K562 (cell line): ENCODE measurements around the gene ROR2. TPM values are rescaled to one million over a fixed set of nuclear protein-coding genes. Genes with fewer than 3 reads are reported as not detected.

Experiments
- ETV6 ChIP-seq, 3 experiments: fragments of 150-350 bp in 1 of 3; sonication (generic) in 1 of 3; formaldehyde crosslinking in 1 of 3; IDR thresholded peaks; 2 replicates each; pipeline versions ENCODE4 v1.6.1 to v1.8.0; 2014 to 2022; ENCODE audit warnings: borderline replicate concordance in 2 of 3, low read depth in 2 of 3, antibody characterized with exemption in 1 of 3, low read length in 1 of 3, mild to moderate bottlenecking in 1 of 3, missing genetic modification reagents in 1 of 3
- HNRNPL ChIP-seq: fragments of 200-400 bp; formaldehyde crosslinking; IDR thresholded peaks from 2 replicates; pipeline ENCODE4 v1.6.1; 2017; ENCODE audit warnings: low read depth, mild to moderate bottlenecking, low read length
- MEF2A ChIP-seq: IDR thresholded peaks from 2 replicates; pipeline ENCODE4 v1.6.1; 2011; ENCODE audit warnings: low read depth, mild to moderate bottlenecking, low read length, moderate library complexity; ENCODE audit not compliant: control insufficient read depth
- RBBP5 ChIP-seq: fragments of 200-600 bp; sonication (generic); IDR thresholded peaks from 2 replicates; pipeline ENCODE4 v1.6.1; 2012; ENCODE audit warnings: borderline replicate concordance, mild to moderate bottlenecking, low read length, control low read depth, inconsistent platforms; ENCODE audit not compliant: insufficient read depth, poor library complexity, severe bottlenecking
- RBM17 ChIP-seq: fragments of 200-400 bp; formaldehyde crosslinking; IDR thresholded peaks from 2 replicates; pipeline ENCODE4 v1.6.1; 2017; ENCODE audit warnings: low read depth, mild to moderate bottlenecking, low read length, borderline replicate concordance
- RBM39 ChIP-seq: fragments of 200-400 bp; formaldehyde crosslinking; optimal IDR thresholded peaks from 2 replicates; pipeline ENCODE3; 2018; ENCODE audit warnings: low read depth, low read length
- SMARCB1 ChIP-seq: IDR thresholded peaks from 2 replicates; pipeline ENCODE4 v1.6.1; 2011; ENCODE audit warnings: improper control_type of control experiment, low read depth; ENCODE audit not compliant: insufficient read length
- ZNF232 ChIP-seq: sonication (generic); formaldehyde crosslinking; IDR thresholded peaks from 2 replicates; pipeline ENCODE4 v1.8.0; 2022; ENCODE audit warnings: mild to moderate bottlenecking, missing genetic modification reagents
- ZNF311 ChIP-seq: fragments of 250-450 bp; sonication (Bioruptor Pico); IDR thresholded peaks from 2 replicates; pipeline ENCODE4 v1.4.0; 2020; ENCODE audit warnings: mild to moderate bottlenecking, moderate library complexity
- polyA plus RNA-seq, 8 experiments: library from polyadenylated mRNA; depleted of rRNA in 4 of 8; stranded (reverse) in 5 of 8; unstranded in 3 of 8; fragments of >200 nt; fragmentation: Nextera tagmentation in 2 of 8; fragmentation: Illumina TruSeq in 1 of 8; extraction: Ambion mirVana in 2 of 8; extraction: Trizol in 1 of 8; gene quantifications; 2 replicates each; pipeline versions ENCODE4 v1.2.1 to v1.2.3, GENCODE V29; 2011 to 2014; ENCODE audit warnings: inconsistent platforms in 1 of 8, missing spikeins in 1 of 8
- total RNA-seq, 7 experiments: library from RNA; depleted of rRNA in 6 of 7; stranded (reverse); fragments of >200 nt in 6 of 7; fragmentation: Illumina TruSeq in 2 of 7; extraction: Trizol in 2 of 7; gene quantifications; 2 replicates each; pipeline versions ENCODE4 v1.2.1 to v1.2.3, GENCODE V29; 2011 to 2021; ENCODE audit warnings: low replicate concordance in 1 of 7
- TF ChIP-seq, protein P1 (sequence below): sonication (generic); formaldehyde crosslinking; IDR thresholded peaks from 2 replicates; pipeline ENCODE4 v1.8.1; 2022; ENCODE audit warnings: missing genetic modification reagents
- TF ChIP-seq, protein P2 (sequence below): fragments of 450-650 bp; IDR thresholded peaks from 2 replicates; pipeline ENCODE4 v1.7.1; 2018; ENCODE audit warnings: mild to moderate bottlenecking, low read depth; ENCODE audit not compliant: partially characterized antibody
- TF ChIP-seq, protein P3 (sequence below): fragments of 450-650 bp; formaldehyde crosslinking; IDR thresholded peaks from 2 replicates; pipeline ENCODE4 v1.4.0; 2022; ENCODE audit warnings: mild to moderate bottlenecking, moderate library complexity
- TF ChIP-seq, protein P4 (sequence below), 2 experiments: fragments of 250-450 bp in 1 of 2; fragments of 450-650 bp in 1 of 2; sonication (Bioruptor Pico) in 1 of 2; IDR thresholded peaks; 2 replicates each; pipeline versions ENCODE4 v1.6.1 to v1.8.0; 2016 to 2021; ENCODE audit warnings: mild to moderate bottlenecking in 2 of 2, moderate library complexity in 2 of 2, missing compliant biosample characterization in 1 of 2, missing genetic modification characterization in 1 of 2
- TF ChIP-seq, protein P5 (sequence below): sonication (generic); formaldehyde crosslinking; IDR thresholded peaks from 2 replicates; pipeline ENCODE4 v1.8.0; 2023; ENCODE audit warnings: mild to moderate bottlenecking, missing genetic modification reagents

Gene ROR2
- total and polyA plus RNA-seq, 9 of the 15 experiments (the other 6 are each of a cell fraction or from before 2014, with no cell fraction given) = 5.6 to 33.8 (median 15.3) TPM

DNA sequence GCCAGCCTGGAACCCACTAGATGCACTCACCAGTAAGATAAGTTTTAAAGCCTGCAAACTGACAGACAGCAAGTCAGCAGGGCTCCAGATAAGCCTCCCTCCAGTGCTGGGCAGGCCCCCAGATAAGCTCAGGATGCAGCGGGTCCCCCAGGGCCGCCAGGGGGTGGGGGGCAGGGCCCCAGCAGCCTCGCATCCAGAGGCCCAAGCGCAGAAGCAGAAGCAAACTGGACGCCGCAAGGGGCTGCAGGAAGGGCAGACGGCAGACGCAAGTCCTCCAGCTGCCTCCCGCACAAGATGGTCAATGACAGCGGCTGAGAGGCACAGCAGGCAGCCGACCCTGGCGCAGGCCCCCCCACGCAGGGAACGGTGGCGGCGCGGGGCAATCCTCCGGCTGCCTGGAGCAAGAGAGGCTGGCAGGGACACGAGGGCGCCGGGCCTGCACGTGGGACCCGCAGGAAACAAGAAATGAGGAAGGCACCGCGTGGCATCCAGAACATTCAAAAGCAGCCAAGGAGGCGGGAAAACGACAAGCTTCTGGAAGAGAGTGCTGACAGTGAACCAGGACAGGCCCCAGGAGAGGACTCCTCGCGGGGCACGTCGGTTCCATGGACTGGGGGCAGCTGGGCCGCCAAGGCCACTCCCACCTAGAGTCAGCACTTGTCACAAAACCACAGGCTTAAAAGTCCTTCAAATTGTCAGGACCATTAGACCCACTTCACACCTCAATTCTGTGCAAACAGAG lies 49.8 kb downstream of the ROR2 start (continued):
- TF ChIP-seq, protein P1, sequence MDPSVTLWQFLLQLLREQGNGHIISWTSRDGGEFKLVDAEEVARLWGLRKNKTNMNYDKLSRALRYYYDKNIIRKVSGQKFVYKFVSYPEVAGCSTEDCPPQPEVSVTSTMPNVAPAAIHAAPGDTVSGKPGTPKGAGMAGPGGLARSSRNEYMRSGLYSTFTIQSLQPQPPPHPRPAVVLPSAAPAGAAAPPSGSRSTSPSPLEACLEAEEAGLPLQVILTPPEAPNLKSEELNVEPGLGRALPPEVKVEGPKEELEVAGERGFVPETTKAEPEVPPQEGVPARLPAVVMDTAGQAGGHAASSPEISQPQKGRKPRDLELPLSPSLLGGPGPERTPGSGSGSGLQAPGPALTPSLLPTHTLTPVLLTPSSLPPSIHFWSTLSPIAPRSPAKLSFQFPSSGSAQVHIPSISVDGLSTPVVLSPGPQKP (CRISPR knock-in tag) = no peak
- TF ChIP-seq, protein P2, sequence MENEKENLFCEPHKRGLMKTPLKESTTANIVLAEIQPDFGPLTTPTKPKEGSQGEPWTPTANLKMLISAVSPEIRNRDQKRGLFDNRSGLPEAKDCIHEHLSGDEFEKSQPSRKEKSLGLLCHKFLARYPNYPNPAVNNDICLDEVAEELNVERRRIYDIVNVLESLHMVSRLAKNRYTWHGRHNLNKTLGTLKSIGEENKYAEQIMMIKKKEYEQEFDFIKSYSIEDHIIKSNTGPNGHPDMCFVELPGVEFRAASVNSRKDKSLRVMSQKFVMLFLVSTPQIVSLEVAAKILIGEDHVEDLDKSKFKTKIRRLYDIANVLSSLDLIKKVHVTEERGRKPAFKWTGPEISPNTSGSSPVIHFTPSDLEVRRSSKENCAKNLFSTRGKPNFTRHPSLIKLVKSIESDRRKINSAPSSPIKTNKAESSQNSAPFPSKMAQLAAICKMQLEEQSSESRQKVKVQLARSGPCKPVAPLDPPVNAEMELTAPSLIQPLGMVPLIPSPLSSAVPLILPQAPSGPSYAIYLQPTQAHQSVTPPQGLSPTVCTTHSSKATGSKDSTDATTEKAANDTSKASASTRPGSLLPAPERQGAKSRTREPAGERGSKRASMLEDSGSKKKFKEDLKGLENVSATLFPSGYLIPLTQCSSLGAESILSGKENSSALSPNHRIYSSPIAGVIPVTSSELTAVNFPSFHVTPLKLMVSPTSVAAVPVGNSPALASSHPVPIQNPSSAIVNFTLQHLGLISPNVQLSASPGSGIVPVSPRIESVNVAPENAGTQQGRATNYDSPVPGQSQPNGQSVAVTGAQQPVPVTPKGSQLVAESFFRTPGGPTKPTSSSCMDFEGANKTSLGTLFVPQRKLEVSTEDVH = no peak
- TF ChIP-seq RBM17 (no peak), RBM39 (no peak), MEF2A (no peak), SMARCB1 (peak; percentile 39), RBBP5 (peak; percentile 73), ZNF311 (CRISPR knock-in tag) (peak; percentile 87), ZNF232 (CRISPR knock-in tag) (peak; percentile 97), HNRNPL (peak; percentile 72; the same call in 1 of the 2 replicates), ETV6 (IDR thresholded peaks at IDR 0.05; ENCODE audit: borderline replicate concordance in 1 of 2, low read depth in 2 of 2, low read length in 1 of 2) (no peak), ETV6 (CRISPR knock-in tag; IDR thresholded peaks at IDR 0.05; ENCODE audit: borderline replicate concordance) (peak; percentile 93; the same call in 1 of the 2 replicates)
- TF ChIP-seq, protein P3, sequence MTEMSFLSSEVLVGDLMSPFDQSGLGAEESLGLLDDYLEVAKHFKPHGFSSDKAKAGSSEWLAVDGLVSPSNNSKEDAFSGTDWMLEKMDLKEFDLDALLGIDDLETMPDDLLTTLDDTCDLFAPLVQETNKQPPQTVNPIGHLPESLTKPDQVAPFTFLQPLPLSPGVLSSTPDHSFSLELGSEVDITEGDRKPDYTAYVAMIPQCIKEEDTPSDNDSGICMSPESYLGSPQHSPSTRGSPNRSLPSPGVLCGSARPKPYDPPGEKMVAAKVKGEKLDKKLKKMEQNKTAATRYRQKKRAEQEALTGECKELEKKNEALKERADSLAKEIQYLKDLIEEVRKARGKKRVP (CRISPR knock-in tag) = 0 out of 2 replicates have a peak, but pooled peaks have one; percentile 7
- TF ChIP-seq, protein P4, sequence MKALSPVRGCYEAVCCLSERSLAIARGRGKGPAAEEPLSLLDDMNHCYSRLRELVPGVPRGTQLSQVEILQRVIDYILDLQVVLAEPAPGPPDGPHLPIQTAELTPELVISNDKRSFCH (CRISPR knock-in tag; IDR thresholded peaks at IDR 0.05) = no peak
- TF ChIP-seq, protein P4 (tag; IDR thresholded peaks at IDR 0.05) = peak; percentile 96
- TF ChIP-seq, protein P5, sequence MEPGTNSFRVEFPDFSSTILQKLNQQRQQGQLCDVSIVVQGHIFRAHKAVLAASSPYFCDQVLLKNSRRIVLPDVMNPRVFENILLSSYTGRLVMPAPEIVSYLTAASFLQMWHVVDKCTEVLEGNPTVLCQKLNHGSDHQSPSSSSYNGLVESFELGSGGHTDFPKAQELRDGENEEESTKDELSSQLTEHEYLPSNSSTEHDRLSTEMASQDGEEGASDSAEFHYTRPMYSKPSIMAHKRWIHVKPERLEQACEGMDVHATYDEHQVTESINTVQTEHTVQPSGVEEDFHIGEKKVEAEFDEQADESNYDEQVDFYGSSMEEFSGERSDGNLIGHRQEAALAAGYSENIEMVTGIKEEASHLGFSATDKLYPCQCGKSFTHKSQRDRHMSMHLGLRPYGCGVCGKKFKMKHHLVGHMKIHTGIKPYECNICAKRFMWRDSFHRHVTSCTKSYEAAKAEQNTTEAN (CRISPR knock-in tag) = 0 out of 2 replicates have a peak, but pooled peaks have one; percentile 79
